Peyer's patch (tissue), 4 donors: Measurements from ENCODE around the gene KCNH6.

Experiments used
- CTCF ChIP-seq, 6 experiments: fragments of 450-650 bp in 4 of 6; fragments of 200-600 bp in 2 of 6; sonication (generic) in 1 of 6; IDR thresholded peaks; one replicate each; pipeline ENCODE4 v1.5.1; 2017 to 2019; ENCODE audit warnings: antibody characterized with exemption in 6 of 6, mild to moderate bottlenecking in 3 of 6, moderate library complexity in 1 of 6
- POLR2A ChIP-seq, 2 donors: fragments of 450-650 bp; IDR thresholded peaks; one replicate each; pipeline ENCODE4 v1.5.1; 2017; ENCODE audit warnings: antibody characterized with exemption in 2 of 2, mild to moderate bottlenecking in 2 of 2, moderate library complexity in 2 of 2

- TF ChIP-seq CTCF (IDR thresholded peaks at IDR 0.05) (no peak), POLR2A (IDR thresholded peaks at IDR 0.05) (no peak)
Observed at GRCh38 chr17:63480192-63480784, 42.9 kb upstream of the KCNH6 start.
